HFF-Myc (cell line): Measurements from ENCODE around the gene TENM4.

Source experiments
- DNase-seq: peaks from one replicate; pipeline ENCODE4 v3.0.0-alpha.2; 2011; ENCODE audit warnings: low read depth; ENCODE audit errors: extremely low read depth
- H3K4me3 ChIP-seq: replicated peaks from 2 replicates; pipeline ENCODE4 v1.5.1; 2011; ENCODE audit warnings: low read depth, mild to moderate bottlenecking, control low read depth, low read length
- CTCF ChIP-seq: IDR thresholded peaks from 2 replicates; pipeline ENCODE4 v1.5.1; 2012; ENCODE audit warnings: mild to moderate bottlenecking, low read depth, low read length, control low read depth; ENCODE audit errors: missing control alignments

The TENM4 gene

GRCh38 chr11:78821371-78822306, 619.2 kb downstream of the TENM4 start:
- TF ChIP-seq CTCF, result no peak
- DNase-seq, result peak; percentile 95

GRCh38 chr11:78820741-78821140, 620.1 kb downstream of the TENM4 start:
- H3K4me3 ChIP-seq, result no peak overlapping the region
- TF ChIP-seq CTCF, result no peak
- no peak for DNase-seq

More at GRCh38 chr11:78821371-78822306, 619.2 kb downstream of the TENM4 start:
- no peak overlapping the region for H3K4me3 ChIP-seq

GRCh38 chr11:78818201-78818600, 622.6 kb downstream of the TENM4 start:
- no peak for TF ChIP-seq CTCF
- DNase-seq, result no peak
- H3K4me3 ChIP-seq, result no peak overlapping the region

GRCh38 chr11:78815831-78816230, 625.0 kb downstream of the TENM4 start:
- no peak overlapping the region for H3K4me3 ChIP-seq
- DNase-seq, result no peak
- TF ChIP-seq CTCF, result no peak

GRCh38 chr11:78812513-78813293, 628.1 kb downstream of the TENM4 start:
- no peak for TF ChIP-seq CTCF
- no peak for DNase-seq
- no peak overlapping the region for H3K4me3 ChIP-seq

GRCh38 chr11:78810559-78811009, 630.2 kb downstream of the TENM4 start:
- DNase-seq, result no peak
- no peak for TF ChIP-seq CTCF
- H3K4me3 ChIP-seq, result no peak overlapping the region
